Stomach smooth muscle (tissue), 2 donors: ENCODE data around the gene GTF3C6.

Source experiments
- H3K27ac ChIP-seq: one replicate; pipeline ENCODE4 v1.7.0; 2013; ENCODE audit warnings: mild to moderate bottlenecking, low read length, inconsistent platforms
- H3K27me3 ChIP-seq, 2 donors: one replicate each; pipeline ENCODE4 v1.7.0; 2013; ENCODE audit warnings: low read length in 2 of 2; ENCODE audit not compliant: insufficient read depth in 2 of 2, control insufficient read depth in 1 of 2
- H3K36me3 ChIP-seq, 2 donors: one replicate each; pipeline ENCODE4 v1.7.0; 2013; ENCODE audit warnings: low read length in 2 of 2; ENCODE audit not compliant: control insufficient read depth in 2 of 2, insufficient read depth in 2 of 2
- H3K4me1 ChIP-seq: one replicate; pipeline ENCODE4 v1.7.0; 2013; ENCODE audit warnings: low read length; ENCODE audit not compliant: control insufficient read depth, insufficient read depth
- H3K4me3 ChIP-seq, 2 donors: one replicate each; pipeline ENCODE4 v1.7.0; 2013; ENCODE audit warnings: low read length in 2 of 2
- H3K9ac ChIP-seq, 2 donors: one replicate each; pipeline ENCODE4 v1.7.0; 2013; ENCODE audit warnings: low read length in 2 of 2, mild to moderate bottlenecking in 1 of 2
- H3K9me3 ChIP-seq, 2 donors: one replicate each; pipeline ENCODE4 v1.7.0; 2013; ENCODE audit warnings: low read length in 2 of 2; ENCODE audit not compliant: control insufficient read depth in 2 of 2
- donor health status: healthy.
- donor health status: Pancreatic carcinoma.

Gene GTF3C6

DNA sequence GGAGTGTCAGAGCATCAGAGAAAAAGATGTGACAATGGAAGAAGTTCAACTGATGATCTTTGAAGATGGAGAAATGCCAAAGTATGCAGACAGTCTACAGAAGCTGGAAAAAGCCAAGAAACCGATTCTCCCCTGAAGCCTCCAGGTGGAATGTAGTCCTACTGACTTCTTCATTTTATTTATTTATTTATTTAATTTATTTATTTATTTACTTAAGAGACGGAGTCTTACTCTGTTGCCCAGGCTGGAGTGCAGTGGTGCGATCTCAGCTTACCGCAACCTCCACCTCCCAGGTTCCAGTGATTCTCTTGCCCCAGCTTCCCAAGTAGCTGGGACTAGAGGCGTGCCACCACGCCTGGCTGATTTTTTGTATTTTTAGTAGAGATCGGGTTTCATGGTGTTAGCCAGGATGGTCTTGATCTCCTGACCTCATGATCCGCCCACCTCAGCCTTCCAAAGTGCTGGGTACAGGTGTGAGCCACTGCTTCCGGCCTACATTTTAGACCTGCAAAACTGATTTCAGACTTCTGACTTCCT, 21.1 kb downstream of the GTF3C6 start:
- Histone ChIP-seq H3K4me1 (peaks cover 4% of the 10 kb centered on the region), H3K9me3 (no peaks in the 10 kb centered on the region), H3K36me3 (no peaks in the 10 kb centered on the region), H3K27ac (no peak overlapping the region), H3K4me3 (no peak overlapping the region), H3K9ac (no peak overlapping the region), H3K27me3 (no peaks in the 10 kb centered on the region)

DNA sequence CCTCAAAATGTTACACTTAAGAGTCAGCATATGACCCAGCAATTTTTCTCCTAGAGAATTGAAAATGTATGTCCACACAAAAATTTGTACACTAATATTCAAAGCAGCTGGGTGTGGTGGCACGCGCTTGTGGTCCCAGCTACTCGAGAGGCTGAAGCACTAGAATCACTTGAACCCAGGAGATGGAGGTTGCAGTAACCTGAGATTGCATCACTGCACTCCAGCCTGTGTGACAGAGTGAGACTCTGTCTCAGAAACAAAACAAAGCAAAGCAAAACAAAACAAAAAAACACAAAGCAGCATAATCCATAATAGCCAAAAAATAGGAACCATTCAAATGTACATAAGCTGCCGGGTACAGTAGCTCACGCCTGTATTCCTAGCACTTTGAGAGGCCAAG, 21.7 kb downstream of the GTF3C6 start:
- Histone ChIP-seq H3K9ac (no peak overlapping the region), H3K36me3 (no peaks in the 10 kb centered on the region), H3K27ac (no peak overlapping the region), H3K4me3 (no peak overlapping the region), H3K4me1 (peaks cover 4% of the 10 kb centered on the region), H3K27me3 (no peaks in the 10 kb centered on the region), H3K9me3 (no peaks in the 10 kb centered on the region)

DNA sequence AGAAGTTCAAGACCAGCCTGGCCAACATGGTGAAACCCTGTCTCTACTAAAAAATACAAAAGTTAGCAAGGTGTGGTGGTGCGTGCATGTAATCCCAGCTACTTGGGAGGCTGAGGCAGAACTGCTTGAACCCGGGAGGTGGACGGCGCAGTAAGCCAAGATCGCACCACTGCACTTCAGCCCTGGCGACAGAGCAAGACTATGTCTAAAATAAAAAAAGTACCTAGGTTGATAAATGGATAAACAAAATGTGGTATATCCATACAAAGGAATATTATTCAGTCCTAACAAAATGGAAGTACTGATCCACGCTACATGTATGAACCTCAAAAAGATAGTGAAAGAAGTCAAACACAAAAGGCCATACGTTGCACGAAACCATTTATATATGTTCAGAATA, 22.1 kb downstream of the GTF3C6 start:
- Histone ChIP-seq H3K4me3 (peak overlapping the region in 1 of 2 donors; percentile 90), H3K27ac (no peak overlapping the region), H3K4me1 (peaks cover 4% of the 10 kb centered on the region), H3K36me3 (no peaks in the 10 kb centered on the region), H3K9ac (no peak overlapping the region), H3K27me3 (no peaks in the 10 kb centered on the region), H3K9me3 (no peaks in the 10 kb centered on the region)

DNA sequence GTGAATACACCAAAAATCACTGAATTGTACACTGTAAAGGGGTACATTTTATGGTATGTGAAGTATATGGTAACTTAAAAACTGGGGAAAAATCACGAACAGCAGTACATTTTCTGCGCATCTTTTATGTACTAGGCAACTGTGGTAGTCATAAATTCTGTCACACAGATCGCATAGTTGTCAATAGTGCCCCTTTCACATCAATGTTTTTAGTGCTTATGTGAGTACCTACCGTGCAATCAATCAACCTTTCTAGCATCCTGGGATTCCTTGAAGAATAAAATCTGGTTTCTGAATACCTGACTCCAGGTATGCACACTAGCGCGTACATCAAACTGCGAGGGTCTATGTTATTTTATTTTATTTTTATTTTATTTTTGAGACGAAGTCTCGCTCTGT, 22.7 kb downstream of the GTF3C6 start:
- peak overlapping the region; percentile 91 for H3K9ac ChIP-seq
- no peaks in the 10 kb centered on the region for H3K9me3 ChIP-seq
- H3K4me3 ChIP-seq: peak overlapping the region; percentile 90 to 96
- peaks cover 4% of the 10 kb centered on the region for H3K4me1 ChIP-seq
- no peak overlapping the region for H3K27ac ChIP-seq
- H3K27me3 ChIP-seq: no peaks in the 10 kb centered on the region
- H3K36me3 ChIP-seq: peaks cover 2 to 4% of the 10 kb centered on the region in 2 donors

DNA sequence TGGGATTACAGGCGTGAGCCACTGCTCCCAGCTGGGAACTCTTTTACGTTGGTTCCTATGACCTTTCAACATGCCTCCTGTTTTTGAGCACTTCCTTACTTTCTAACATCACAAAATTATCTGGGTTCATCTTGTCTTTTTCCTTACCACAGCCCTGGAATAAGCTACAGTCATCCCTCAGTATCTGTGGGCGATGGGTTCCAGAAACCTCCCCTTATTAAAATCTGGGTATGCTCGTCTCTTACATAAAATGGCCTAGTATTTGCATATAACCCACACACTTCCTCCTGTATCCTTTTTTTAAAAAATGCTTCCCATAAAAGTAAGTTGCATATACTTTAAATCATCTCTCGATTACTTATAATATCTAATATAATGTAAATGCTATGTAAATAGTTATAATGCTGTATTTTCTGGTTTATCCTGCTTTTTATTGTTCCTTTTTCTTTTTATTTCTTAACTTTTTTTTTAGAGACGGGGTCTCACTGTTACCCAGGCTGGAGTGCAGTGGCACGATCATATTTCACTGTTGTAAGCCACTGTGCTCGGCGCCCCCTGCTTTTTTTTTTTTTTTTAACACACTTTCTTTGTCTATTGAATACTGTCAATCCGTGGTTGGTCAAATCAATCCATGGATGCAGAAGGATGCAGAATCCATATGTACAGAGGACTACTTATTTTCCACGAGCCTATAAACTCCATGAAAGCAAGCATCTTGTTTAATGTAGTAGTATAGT, 32.5 kb downstream of the GTF3C6 start:
- no peaks in the 10 kb centered on the region for H3K27me3 ChIP-seq
- peaks cover 10 to 17% of the 10 kb centered on the region in 2 donors for H3K36me3 ChIP-seq
- H3K4me3 ChIP-seq: no peak overlapping the region
- H3K9ac ChIP-seq: no peak overlapping the region
- H3K4me1 ChIP-seq: no peaks in the 10 kb centered on the region
- no peak overlapping the region for H3K27ac ChIP-seq
- H3K9me3 ChIP-seq: no peaks in the 10 kb centered on the region

DNA sequence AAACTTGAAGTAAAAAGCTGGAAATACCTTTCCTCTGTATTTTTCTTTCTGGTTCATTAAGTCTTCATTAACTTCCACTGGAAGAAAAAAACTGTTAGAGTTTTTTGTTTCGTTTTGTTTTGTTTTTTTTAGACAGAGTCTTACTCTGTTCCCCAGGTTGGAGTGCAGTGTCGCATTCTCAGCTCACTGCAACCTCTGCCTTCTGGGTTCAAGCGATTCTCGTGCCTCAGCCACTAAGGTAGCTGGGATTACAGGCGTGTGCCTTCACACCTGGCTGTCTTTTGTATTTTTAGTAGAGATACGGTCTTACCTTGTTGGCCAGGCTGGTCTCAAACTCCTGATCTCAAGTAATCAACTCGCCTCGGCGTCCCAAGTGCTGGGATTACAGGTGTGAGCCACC, 38.2 kb downstream of the GTF3C6 start:
- no peak overlapping the region for H3K27ac ChIP-seq
- no peaks in the 10 kb centered on the region for H3K9me3 ChIP-seq
- H3K4me1 ChIP-seq: no peaks in the 10 kb centered on the region
- no peak overlapping the region for H3K4me3 ChIP-seq
- H3K36me3 ChIP-seq: peaks cover 14 to 20% of the 10 kb centered on the region in 2 donors
- no peaks in the 10 kb centered on the region for H3K27me3 ChIP-seq
- H3K9ac ChIP-seq: no peak overlapping the region

DNA sequence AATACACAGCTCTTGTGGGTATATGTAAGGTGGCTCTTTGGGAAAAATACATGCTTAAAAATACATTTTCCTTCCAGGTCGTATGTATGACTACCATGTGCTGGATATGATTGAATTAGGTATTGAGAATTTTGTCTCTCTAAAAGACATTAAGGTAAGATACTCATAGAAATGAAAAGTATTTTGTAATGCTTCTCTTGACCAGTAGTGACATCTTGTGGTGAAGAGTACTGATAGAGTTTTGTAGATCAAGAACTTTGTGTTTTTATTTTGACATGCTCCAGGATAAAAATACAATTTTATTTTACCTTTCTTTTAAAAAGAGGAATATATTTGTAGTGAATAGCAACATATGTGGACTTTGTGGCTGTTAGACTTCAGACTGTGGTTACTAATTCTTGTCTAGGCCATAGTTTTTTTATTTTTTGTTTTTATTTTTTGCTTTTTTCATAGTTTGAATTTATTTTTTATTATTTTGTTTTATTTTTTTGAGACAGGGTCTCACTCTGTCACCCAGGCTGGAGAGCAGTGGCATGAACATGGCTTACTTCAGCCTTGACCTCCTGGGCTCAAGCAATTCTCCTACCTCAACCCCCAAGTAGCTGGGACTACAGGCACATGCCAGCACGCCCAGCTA, 41.2 kb downstream of the GTF3C6 start:
- Histone ChIP-seq H3K4me1 (no peaks in the 10 kb centered on the region), H3K9ac (no peak overlapping the region), H3K4me3 (no peak overlapping the region), H3K27ac (no peak overlapping the region), H3K9me3 (no peaks in the 10 kb centered on the region), H3K27me3 (no peaks in the 10 kb centered on the region), H3K36me3 (peaks cover 19% of the 10 kb centered on the region in 2 donors)

DNA sequence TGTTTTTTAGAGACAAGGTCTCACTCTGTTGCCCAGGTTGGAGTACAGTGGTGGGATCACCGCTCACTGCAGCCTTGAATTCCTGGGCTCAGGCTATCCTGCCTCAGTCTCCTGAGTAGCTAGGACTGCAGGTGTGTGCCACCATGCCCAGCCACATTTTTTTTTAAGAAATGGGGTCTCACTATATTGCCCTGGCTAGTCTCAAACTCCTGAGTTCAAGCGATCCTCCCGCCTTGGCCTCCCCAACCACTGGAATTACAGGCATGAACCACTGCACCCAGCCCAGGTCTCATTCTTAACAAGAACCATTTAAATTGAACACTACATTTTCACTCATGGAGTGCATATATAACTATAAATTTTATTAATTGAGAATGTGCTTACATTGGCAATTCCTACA, 43.8 kb downstream of the GTF3C6 start:
- Histone ChIP-seq H3K9ac (no peak overlapping the region), H3K27ac (no peak overlapping the region), H3K9me3 (no peaks in the 10 kb centered on the region), H3K4me1 (no peaks in the 10 kb centered on the region), H3K4me3 (no peak overlapping the region), H3K36me3 (peaks cover 25 to 26% of the 10 kb centered on the region in 2 donors), H3K27me3 (no peaks in the 10 kb centered on the region)

DNA sequence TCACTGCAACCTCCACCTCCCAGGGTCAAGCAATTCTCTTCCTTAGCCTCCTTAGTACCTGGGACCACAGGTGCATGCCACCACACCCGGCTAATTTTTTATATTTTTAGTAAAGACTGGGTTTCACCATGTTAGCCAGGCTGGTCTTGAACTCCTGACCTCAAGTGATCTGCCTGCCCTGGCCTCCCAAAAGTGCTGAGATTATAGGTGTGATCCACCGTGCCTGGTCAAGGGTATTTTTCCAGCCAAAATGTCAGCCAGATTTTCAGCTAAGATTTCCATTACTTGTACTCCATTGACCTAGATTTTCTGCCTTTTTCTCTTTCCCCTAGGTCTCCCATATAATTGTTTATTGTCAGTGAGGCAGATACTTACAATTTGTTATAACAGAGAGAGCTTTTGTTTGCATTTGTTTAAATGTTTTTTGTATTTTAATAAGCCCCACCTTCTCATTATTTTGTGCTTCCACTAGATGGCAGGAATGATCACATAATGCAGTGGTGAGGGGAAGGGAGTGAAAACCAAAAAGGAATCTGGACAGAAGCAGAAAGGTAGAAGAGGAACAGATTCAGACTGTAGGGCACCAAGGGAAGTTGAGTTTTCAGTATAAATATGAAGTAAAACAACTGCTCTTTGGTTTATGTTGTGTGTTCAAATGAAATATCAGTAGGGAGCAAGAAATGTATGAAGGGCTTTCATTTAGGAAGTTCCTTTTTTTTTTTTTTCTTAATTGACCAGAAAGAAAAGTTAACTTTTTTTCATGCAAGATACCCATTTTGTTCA, 53.0 kb downstream of the GTF3C6 start:
- no peak overlapping the region for H3K27ac ChIP-seq
- H3K9ac ChIP-seq: no peak overlapping the region
- H3K4me1 ChIP-seq: no peaks in the 10 kb centered on the region
- peaks cover 8 to 10% of the 10 kb centered on the region in 2 donors for H3K36me3 ChIP-seq
- H3K9me3 ChIP-seq: no peaks in the 10 kb centered on the region
- no peak overlapping the region for H3K4me3 ChIP-seq
- no peaks in the 10 kb centered on the region for H3K27me3 ChIP-seq

DNA sequence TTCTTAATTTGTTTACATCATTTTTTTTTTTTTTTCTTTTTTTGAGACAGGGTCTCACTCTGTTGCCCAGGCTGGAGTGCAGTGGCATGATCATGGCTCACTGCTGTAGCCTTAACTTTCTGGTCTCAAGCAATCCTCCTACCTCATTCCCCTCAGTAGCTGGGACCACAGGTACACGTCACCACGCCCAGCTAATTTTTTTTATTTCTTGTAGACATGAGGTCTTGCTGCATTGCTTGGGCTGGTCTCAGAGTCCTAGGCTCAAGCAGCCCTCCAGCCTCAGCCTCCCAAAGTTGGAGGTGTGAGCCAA, 53.6 kb downstream of the GTF3C6 start:
- Histone ChIP-seq H3K4me3 (no peak overlapping the region), H3K36me3 (peaks cover 8 to 10% of the 10 kb centered on the region in 2 donors), H3K27me3 (no peaks in the 10 kb centered on the region), H3K9ac (no peak overlapping the region), H3K4me1 (no peaks in the 10 kb centered on the region), H3K9me3 (no peaks in the 10 kb centered on the region), H3K27ac (no peak overlapping the region)
